GM18499 (cell line): ENCODE measurements around the gene ARHGEF28.

Experiments used
- ATAC-seq: cut with Tn5 transposase; IDR thresholded peaks from one replicate; pipeline ENCODE4 v1.9.1; 2021; ENCODE audit warnings: moderate number of reproducible peaks; ENCODE audit not compliant: insufficient read depth, unreplicated experiment

The ARHGEF28 gene

GRCh38 chr5:73799401-73799972, 173.5 kb downstream of the ARHGEF28 start:
- no peak for ATAC-seq

- no peak for ATAC-seq
Observed at GRCh38 chr5:73801686-73802085, 175.7 kb downstream of the ARHGEF28 start.

GRCh38 chr5:73805449-73805848, 179.5 kb downstream of the ARHGEF28 start:
- ATAC-seq, result no peak

- ATAC-seq, result no peak
Observed at GRCh38 chr5:73808911-73809310, 182.9 kb downstream of the ARHGEF28 start.

GRCh38 chr5:73810429-73810828, 184.4 kb downstream of the ARHGEF28 start:
- ATAC-seq, result no peak

GRCh38 chr5:73812457-73812856, 186.5 kb downstream of the ARHGEF28 start:
- ATAC-seq, result no peak

- no peak for ATAC-seq
Observed at GRCh38 chr5:73812962-73813588, 187.1 kb downstream of the ARHGEF28 start.

- no peak for ATAC-seq
Observed at GRCh38 chr5:73814233-73814846, 188.3 kb downstream of the ARHGEF28 start.

GRCh38 chr5:73815631-73816030, 189.6 kb downstream of the ARHGEF28 start:
- no peak for ATAC-seq

- no peak for ATAC-seq
Observed at GRCh38 chr5:73816656-73817420, 190.8 kb downstream of the ARHGEF28 start.

- ATAC-seq, result no peak
Observed at GRCh38 chr5:73818357-73818756, 192.4 kb downstream of the ARHGEF28 start.

- no peak for ATAC-seq
Observed at GRCh38 chr5:73820326-73820725, 194.3 kb downstream of the ARHGEF28 start.

GRCh38 chr5:73821003-73821402, 195.0 kb downstream of the ARHGEF28 start:
- ATAC-seq, result no peak

- no peak for ATAC-seq
Observed at GRCh38 chr5:73822278-73822988, 196.4 kb downstream of the ARHGEF28 start.

GRCh38 chr5:73822989-73823339, 197.0 kb downstream of the ARHGEF28 start:
- ATAC-seq, result no peak

GRCh38 chr5:73823508-73823925, 197.5 kb downstream of the ARHGEF28 start:
- ATAC-seq, result no peak

GRCh38 chr5:73825199-73825598, 199.2 kb downstream of the ARHGEF28 start:
- ATAC-seq, result no peak

GRCh38 chr5:73825736-73826135, 199.7 kb downstream of the ARHGEF28 start:
- ATAC-seq, result no peak

- no peak for ATAC-seq
Observed at GRCh38 chr5:73826301-73827105, 200.5 kb downstream of the ARHGEF28 start.

- ATAC-seq, result no peak
Observed at GRCh38 chr5:73827106-73827450, 201.1 kb downstream of the ARHGEF28 start.
